ENCODE measurements around the gene DPPA3.

DNA sequence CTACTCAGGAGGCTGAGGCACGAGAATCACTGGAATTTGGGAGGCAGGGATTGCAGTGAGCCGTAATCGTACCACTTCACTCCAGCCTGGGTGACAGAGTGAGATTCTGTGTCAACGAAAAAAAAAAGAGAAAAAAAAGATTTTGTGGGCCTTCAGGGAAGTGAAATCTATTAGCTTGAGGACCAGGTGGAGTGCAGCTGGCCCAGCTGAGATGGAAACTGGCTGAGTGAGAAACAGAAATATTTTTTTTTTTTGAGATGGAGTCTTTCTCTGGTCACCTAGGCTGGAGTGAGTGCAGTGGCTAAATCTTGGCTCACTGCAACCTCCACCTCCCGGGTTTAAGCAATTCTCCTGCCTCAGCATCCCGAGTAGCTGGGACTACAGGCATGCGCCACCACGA lies 38.2 kb downstream of the DPPA3 start:
- TF ChIP-seq POLR2A (IDR thresholded peaks at IDR 0.05) = no peak
- TF ChIP-seq, protein P1, sequence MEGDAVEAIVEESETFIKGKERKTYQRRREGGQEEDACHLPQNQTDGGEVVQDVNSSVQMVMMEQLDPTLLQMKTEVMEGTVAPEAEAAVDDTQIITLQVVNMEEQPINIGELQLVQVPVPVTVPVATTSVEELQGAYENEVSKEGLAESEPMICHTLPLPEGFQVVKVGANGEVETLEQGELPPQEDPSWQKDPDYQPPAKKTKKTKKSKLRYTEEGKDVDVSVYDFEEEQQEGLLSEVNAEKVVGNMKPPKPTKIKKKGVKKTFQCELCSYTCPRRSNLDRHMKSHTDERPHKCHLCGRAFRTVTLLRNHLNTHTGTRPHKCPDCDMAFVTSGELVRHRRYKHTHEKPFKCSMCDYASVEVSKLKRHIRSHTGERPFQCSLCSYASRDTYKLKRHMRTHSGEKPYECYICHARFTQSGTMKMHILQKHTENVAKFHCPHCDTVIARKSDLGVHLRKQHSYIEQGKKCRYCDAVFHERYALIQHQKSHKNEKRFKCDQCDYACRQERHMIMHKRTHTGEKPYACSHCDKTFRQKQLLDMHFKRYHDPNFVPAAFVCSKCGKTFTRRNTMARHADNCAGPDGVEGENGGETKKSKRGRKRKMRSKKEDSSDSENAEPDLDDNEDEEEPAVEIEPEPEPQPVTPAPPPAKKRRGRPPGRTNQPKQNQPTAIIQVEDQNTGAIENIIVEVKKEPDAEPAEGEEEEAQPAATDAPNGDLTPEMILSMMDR (IDR thresholded peaks at IDR 0.05) = no peak
